K562 (cell line): ENCODE data around the gene GABBR1. TPM values are rescaled to one million over a fixed set of nuclear protein-coding genes. Genes with fewer than 3 reads are reported as not detected.

Source experiments
- BHLHE40 ChIP-seq: IDR thresholded peaks from 2 replicates; pipeline ENCODE4 v1.6.1; 2011; ENCODE audit warnings: low read length, improper control_type of control experiment
- BRCA1 ChIP-seq, 2 experiments: fragments of 450-650 bp in 1 of 2; sonication (generic) in 1 of 2; formaldehyde crosslinking in 1 of 2; IDR thresholded peaks; 2 replicates each; pipeline versions ENCODE4 v1.5.0 to v1.6.1; 2017 to 2020; ENCODE audit warnings: mild to moderate bottlenecking in 1 of 2, missing genetic modification reagents in 1 of 2
- CGGBP1 ChIP-seq: fragments of 250-450 bp; sonication (Bioruptor Pico); IDR thresholded peaks from 2 replicates; pipeline ENCODE4 v1.9.0; 2021; ENCODE audit warnings: mild to moderate bottlenecking
- CHD2 ChIP-seq: IDR thresholded peaks from 2 replicates; pipeline ENCODE4 v1.6.1; 2011; ENCODE audit warnings: low read depth, low read length
- EZH2 ChIP-seq: IDR thresholded peaks from 2 replicates; pipeline ENCODE4 v1.6.1; 2012; ENCODE audit warnings: low read depth, mild to moderate bottlenecking, inconsistent platforms, low read length, borderline replicate concordance
- FOXJ3 ChIP-seq: sonication (generic); formaldehyde crosslinking; IDR thresholded peaks from 2 replicates; pipeline ENCODE4 v1.4.0; 2020; ENCODE audit warnings: mild to moderate bottlenecking, missing genetic modification reagents
- HDAC2 ChIP-seq: fragments of 450-650 bp; IDR thresholded peaks from 2 replicates; pipeline ENCODE4 v1.6.1; 2016; ENCODE audit warnings: mild to moderate bottlenecking
- MCM2 ChIP-seq: fragments of 450-650 bp; IDR thresholded peaks from 2 replicates; pipeline ENCODE4 v1.6.1; 2017; ENCODE audit warnings: low read depth, mild to moderate bottlenecking
- NBN ChIP-seq: fragments of 450-650 bp; IDR thresholded peaks from 2 replicates; pipeline ENCODE4 v1.6.1; 2016; ENCODE audit warnings: low read depth, mild to moderate bottlenecking
- NFIC ChIP-seq: fragments of 450-650 bp; IDR thresholded peaks from 2 replicates; pipeline ENCODE4 v1.6.1; 2017; ENCODE audit warnings: mild to moderate bottlenecking, inconsistent platforms
- OTX1 ChIP-seq: fragments of 450-650 bp; formaldehyde crosslinking; IDR thresholded peaks from 2 replicates; pipeline ENCODE4 v1.4.0; 2022; ENCODE audit warnings: mild to moderate bottlenecking
- PCBP1 ChIP-seq: fragments of 200-400 bp; formaldehyde crosslinking; IDR thresholded peaks from 2 replicates; pipeline ENCODE4 v1.6.1; 2018; ENCODE audit warnings: mild to moderate bottlenecking, low read depth, low read length; ENCODE audit not compliant: poor library complexity, severe bottlenecking
- RREB1 ChIP-seq: fragments of 250-450 bp; sonication (Bioruptor Pico); IDR thresholded peaks from 2 replicates; pipeline ENCODE4 v1.4.0; 2020
- SMAD4 ChIP-seq: fragments of 250-450 bp; sonication (Bioruptor Pico); conservative IDR thresholded peaks from 2 replicates; pipeline ENCODE4 v1.8.0; 2021; ENCODE audit warnings: inconsistent platforms, mild to moderate bottlenecking, moderate library complexity
- TRIM24 ChIP-seq, 2 experiments: fragments of 450-650 bp; IDR thresholded peaks; 2 replicates each; pipeline ENCODE4 v1.6.1; 2016
- USF1 ChIP-seq: sonication (generic); formaldehyde crosslinking; IDR thresholded peaks from 2 replicates; pipeline ENCODE4 v1.9.0; 2022; ENCODE audit warnings: mild to moderate bottlenecking, missing genetic modification reagents
- ZBTB49 ChIP-seq: sonication (generic); formaldehyde crosslinking; IDR thresholded peaks from 2 replicates; pipeline ENCODE4 v1.8.0; 2022; ENCODE audit warnings: missing genetic modification reagents, mild to moderate bottlenecking, borderline replicate concordance
- ZC3H4 ChIP-seq: sonication (generic); formaldehyde crosslinking; IDR thresholded peaks from 2 replicates; pipeline ENCODE4 v1.9.0; 2021; ENCODE audit warnings: missing genetic modification reagents, borderline replicate concordance
- polyA plus RNA-seq, 8 experiments: library from polyadenylated mRNA; depleted of rRNA in 4 of 8; stranded (reverse) in 5 of 8; unstranded in 3 of 8; fragments of >200 nt; fragmentation: Nextera tagmentation in 2 of 8; fragmentation: Illumina TruSeq in 1 of 8; extraction: Ambion mirVana in 2 of 8; extraction: Trizol in 1 of 8; gene quantifications; 2 replicates each; pipeline versions ENCODE4 v1.2.1 to v1.2.3, GENCODE V29; 2011 to 2014; ENCODE audit warnings: inconsistent platforms in 1 of 8, missing spikeins in 1 of 8
- total RNA-seq, 7 experiments: library from RNA; depleted of rRNA in 6 of 7; stranded (reverse); fragments of >200 nt in 6 of 7; fragmentation: Illumina TruSeq in 2 of 7; extraction: Trizol in 2 of 7; gene quantifications; 2 replicates each; pipeline versions ENCODE4 v1.2.1 to v1.2.3, GENCODE V29; 2011 to 2021; ENCODE audit warnings: low replicate concordance in 1 of 7

Gene GABBR1
- total and polyA plus RNA-seq, 9 of the 15 experiments (the other 6 are each of a cell fraction or from before 2014, with no cell fraction given), result 2.2 to 48.3 (median 20.8) TPM

GRCh38 chr6:29649701-29650673, 17.0 kb upstream of the GABBR1 start (continued):
- TF ChIP-seq RREB1 (CRISPR knock-in tag) (peak; percentile 74; the same call in 1 of the 2 replicates), TRIM24 (IDR thresholded peaks at IDR 0.05) (no peak), CGGBP1 (CRISPR knock-in tag) (no peak), OTX1 (CRISPR knock-in tag) (no peak), ZC3H4 (CRISPR knock-in tag) (no peak), EZH2 (no peak), CHD2 (no peak; the same call in 1 of the 2 replicates), BHLHE40 (peak; percentile 80), FOXJ3 (CRISPR knock-in tag) (no peak), BRCA1 (IDR thresholded peaks at IDR 0.05) (no peak), BRCA1 (CRISPR knock-in tag; IDR thresholded peaks at IDR 0.05) (no peak), NBN (peak; percentile 94), SMAD4 (CRISPR knock-in tag) (no peak), PCBP1 (no peak), ZBTB49 (CRISPR knock-in tag) (no peak), HDAC2 (no peak), MCM2 (no peak), USF1 (CRISPR knock-in tag) (no peak), NFIC (no peak)
